Mesenchymal stem cell (in vitro differentiated cells and primary cell): Measurements from ENCODE around the gene TMCC3.
"Not testable (repeated sequence)": the region's sequence is repeated elsewhere in the genome, so short reads cannot be mapped to it uniquely, and the experiment has no call there.

ENCODE experiments used
- DNase-seq: peaks from one replicate; pipeline ENCODE4 v3.0.0-alpha.2; 2013
- H2AFZ ChIP-seq: one replicate; pipeline ENCODE4 v1.6.1; 2013; ENCODE audit warnings: low read depth, mild to moderate bottlenecking, control low read depth, inconsistent platforms, low read length, moderate library complexity
- H2AK5ac ChIP-seq: 2 replicates; pipeline ENCODE4 v1.6.1; 2013; ENCODE audit warnings: low read length, moderate library complexity, mild to moderate bottlenecking, inconsistent platforms; ENCODE audit not compliant: severe bottlenecking
- H2BK120ac ChIP-seq: one replicate; pipeline ENCODE4 v1.6.1; 2013; ENCODE audit warnings: low read depth, mild to moderate bottlenecking, inconsistent platforms, low read length, moderate library complexity
- H2BK12ac ChIP-seq, 2 experiments: one replicate each; pipeline ENCODE4 v1.6.1; 2013; ENCODE audit warnings: inconsistent platforms in 2 of 2, low read length in 2 of 2, mild to moderate bottlenecking in 2 of 2, moderate library complexity in 2 of 2, control low read depth in 1 of 2
- H2BK15ac ChIP-seq: one replicate; pipeline ENCODE4 v1.6.1; 2013; ENCODE audit warnings: mild to moderate bottlenecking, low read depth, inconsistent platforms; ENCODE audit not compliant: poor library complexity, severe bottlenecking
- H2BK5ac ChIP-seq: 2 replicates; pipeline ENCODE4 v1.6.1; 2013; ENCODE audit warnings: low read depth, mild to moderate bottlenecking, low read length, control low read depth, inconsistent platforms; ENCODE audit not compliant: poor library complexity, severe bottlenecking
- H3K14ac ChIP-seq, 2 experiments: one replicate each; pipeline ENCODE4 v1.6.1; 2013; ENCODE audit warnings: inconsistent platforms in 2 of 2, low read length in 2 of 2, control low read depth in 1 of 2, mild to moderate bottlenecking in 1 of 2, moderate library complexity in 1 of 2
- H3K18ac ChIP-seq, 2 experiments: one replicate each; pipeline ENCODE4 v1.6.1; 2013; ENCODE audit warnings: inconsistent platforms in 2 of 2, low read length in 2 of 2, control low read depth in 1 of 2, low read depth in 1 of 2, mild to moderate bottlenecking in 1 of 2
- H3K23ac ChIP-seq, 2 experiments: one replicate each; pipeline ENCODE4 v1.6.1; 2013; ENCODE audit warnings: inconsistent platforms in 2 of 2, low read length in 2 of 2, mild to moderate bottlenecking in 2 of 2, moderate library complexity in 2 of 2, control low read depth in 1 of 2
- H3K27ac ChIP-seq: 2 replicates; pipeline ENCODE4 v1.5.1; 2013; ENCODE audit warnings: mild to moderate bottlenecking, moderate library complexity, low read length, control low read depth, inconsistent platforms; ENCODE audit not compliant: poor library complexity, severe bottlenecking
- H3K27me3 ChIP-seq, 2 experiments: 2 replicates each; pipeline versions ENCODE4 v1.6.1 to v1.7.0; 2013; ENCODE audit warnings: low read length in 2 of 2, mild to moderate bottlenecking in 2 of 2, moderate library complexity in 2 of 2, control low read depth in 1 of 2, inconsistent platforms in 1 of 2; ENCODE audit not compliant: control insufficient read depth in 1 of 2, insufficient read depth in 1 of 2
- H3K36me3 ChIP-seq, 2 experiments: 2 replicates each; pipeline versions ENCODE4 v1.6.1 to v1.7.0; 2013; ENCODE audit warnings: low read length in 2 of 2, control low read depth in 1 of 2, inconsistent platforms in 1 of 2, low read depth in 1 of 2, mild to moderate bottlenecking in 1 of 2; ENCODE audit not compliant: insufficient read depth in 2 of 2, control insufficient read depth in 1 of 2
- H3K4ac ChIP-seq, 2 experiments: one replicate each; pipeline ENCODE4 v1.6.1; 2013; ENCODE audit warnings: inconsistent platforms in 2 of 2, low read length in 2 of 2, mild to moderate bottlenecking in 2 of 2, moderate library complexity in 2 of 2, control low read depth in 1 of 2, low read depth in 1 of 2
- H3K4me1 ChIP-seq: 2 replicates; pipeline ENCODE4 v1.6.1; 2013; ENCODE audit warnings: low read depth, low read length, control low read depth; ENCODE audit not compliant: control insufficient read depth, insufficient read depth
- H3K4me2 ChIP-seq: 2 replicates; pipeline ENCODE4 v1.6.1; 2013; ENCODE audit warnings: low read length, mild to moderate bottlenecking, inconsistent platforms; ENCODE audit not compliant: poor library complexity, severe bottlenecking
- H3K4me3 ChIP-seq, 2 experiments: 2 replicates each; pipeline versions ENCODE4 v1.5.1 to v1.7.0; 2013; ENCODE audit warnings: low read length in 2 of 2, mild to moderate bottlenecking in 2 of 2, control low read depth in 1 of 2, low read depth in 1 of 2; ENCODE audit not compliant: insufficient read depth in 1 of 2
- H3K79me1 ChIP-seq: replicated peaks from 2 replicates; pipeline ENCODE4 v1.6.1; 2013; ENCODE audit warnings: mild to moderate bottlenecking, control low read depth, low read length, inconsistent platforms; ENCODE audit not compliant: poor library complexity, severe bottlenecking
- H3K9ac ChIP-seq: 2 replicates; pipeline ENCODE4 v1.7.0; 2013; ENCODE audit warnings: mild to moderate bottlenecking, low read length, moderate library complexity
- H3K9me3 ChIP-seq: 2 replicates; pipeline ENCODE4 v1.7.0; 2013; ENCODE audit warnings: mild to moderate bottlenecking, low read length; ENCODE audit not compliant: control insufficient read depth
- H4K8ac ChIP-seq: one replicate; pipeline ENCODE4 v1.6.1; 2013; ENCODE audit warnings: inconsistent platforms, mild to moderate bottlenecking, low read length, moderate library complexity
- H4K91ac ChIP-seq: one replicate; pipeline ENCODE4 v1.6.1; 2013; ENCODE audit warnings: mild to moderate bottlenecking, low read length, inconsistent platforms
- WGBS: methylation state at CpG from one replicate; pipeline ENCODE4 v1.1.7; 2013; ENCODE audit warnings: mixed read lengths; 5-methylcytosine and 5-hydroxymethylcytosine counted together

The TMCC3 gene

DNA sequence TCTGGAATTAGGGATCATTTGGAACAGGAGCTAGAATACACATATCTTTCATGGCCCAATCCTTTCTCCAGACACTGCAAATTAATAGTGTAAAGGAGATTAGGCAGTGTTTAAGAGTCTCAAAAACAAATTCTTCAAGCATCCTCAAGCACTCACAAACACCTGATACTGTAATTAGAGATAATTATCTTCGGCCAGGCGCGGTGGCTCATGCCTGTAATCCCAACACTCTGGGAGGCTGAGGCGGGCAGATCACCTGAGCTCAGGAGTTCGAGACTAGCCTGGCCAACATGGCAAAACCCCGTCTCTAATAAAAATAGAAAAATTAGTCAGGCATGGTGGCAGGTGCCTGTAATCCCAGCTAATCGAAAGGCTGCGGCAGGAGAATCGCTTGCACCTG is 57.6 kb downstream of the TMCC3 start:
- H3K9me3 ChIP-seq, H3K23ac ChIP-seq, H3K27me3 ChIP-seq, H3K14ac ChIP-seq, DNase-seq, H4K91ac ChIP-seq, H2BK120ac ChIP-seq, H3K4me1 ChIP-seq, H2BK5ac ChIP-seq, H2AK5ac ChIP-seq, H3K4me3 ChIP-seq, H2BK15ac ChIP-seq, H3K36me3 ChIP-seq, H4K8ac ChIP-seq, H3K4me2 ChIP-seq, H3K9ac ChIP-seq, H2BK12ac ChIP-seq, H3K4ac ChIP-seq, H3K27ac ChIP-seq, H3K18ac ChIP-seq, H2AFZ ChIP-seq: not testable (repeated sequence)
- peaks cover 25% of the 10 kb centered on the region for H3K79me1 ChIP-seq
- WGBS = 90% methylated on average over 9 of the region's 9 CpGs

GRCh38 chr12:94592080-94592479 is 58.3 kb downstream of the TMCC3 start:
- Histone ChIP-seq H3K14ac (no peak overlapping the region), H3K4ac (no peak overlapping the region), H3K9ac (no peak overlapping the region), H2BK5ac (no peak overlapping the region), H2BK12ac (no peak overlapping the region), H3K79me1 (peaks cover 22% of the 10 kb centered on the region), H3K23ac (no peak overlapping the region), H3K36me3 (peaks cover 0 to 6% of the 10 kb centered on the region in 2 experiments), H2AFZ (no peak overlapping the region), H3K27me3 (no peaks in the 10 kb centered on the region), H3K4me3 (no peak overlapping the region), H3K4me1 (peaks cover 3% of the 10 kb centered on the region), H2AK5ac (no peak overlapping the region), H3K9me3 (no peaks in the 10 kb centered on the region), H3K4me2 (no peak overlapping the region), H2BK15ac (no peak overlapping the region), H3K18ac (no peak overlapping the region), H3K27ac (no peak overlapping the region), H4K8ac (no peak overlapping the region), H4K91ac (no peak overlapping the region), H2BK120ac (no peak overlapping the region)
- DNase-seq = no peak
- WGBS = 87% methylated on average over 5 of the region's 6 CpGs

DNA sequence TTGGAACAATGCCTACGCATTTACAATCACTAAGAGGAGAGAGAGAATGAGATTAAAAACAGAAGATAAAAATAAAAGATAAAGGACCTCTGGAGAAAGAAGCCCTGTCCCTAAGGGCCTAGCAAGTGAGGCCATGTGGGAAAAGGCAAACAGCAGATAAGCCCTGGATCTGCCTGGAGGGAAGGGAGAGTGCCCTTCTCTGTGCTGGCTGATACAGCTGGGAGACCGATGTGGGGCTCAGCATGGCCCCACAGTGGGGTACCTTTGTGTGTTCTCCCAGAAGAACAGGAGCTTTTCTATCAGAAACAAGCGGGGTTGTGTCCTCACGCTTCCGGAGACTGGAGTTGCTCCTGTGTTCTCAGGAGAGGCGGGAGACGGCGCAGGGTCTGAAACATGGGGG is 59.9 kb downstream of the TMCC3 start:
- no peak overlapping the region for H2BK15ac ChIP-seq
- no peak overlapping the region for H2BK5ac ChIP-seq
- H3K23ac ChIP-seq = no peak overlapping the region
- no peak for DNase-seq
- no peak overlapping the region for H3K14ac ChIP-seq
- no peaks in the 10 kb centered on the region for H3K9me3 ChIP-seq
- H3K36me3 ChIP-seq = peaks cover 0 to 6% of the 10 kb centered on the region in 2 experiments
- H2AFZ ChIP-seq = no peak overlapping the region
- peaks cover 5% of the 10 kb centered on the region for H3K4me1 ChIP-seq
- H3K27me3 ChIP-seq = no peaks in the 10 kb centered on the region
- H3K9ac ChIP-seq = no peak overlapping the region
- peak overlapping the region; percentile 57 for H2AK5ac ChIP-seq
- no peak overlapping the region for H4K8ac ChIP-seq
- 89% methylated on average over 8 of the region's 8 CpGs for whole genome bisulfite sequencing
- no peak overlapping the region for H3K4ac ChIP-seq
- no peak overlapping the region for H3K4me3 ChIP-seq
- H3K79me1 ChIP-seq = peaks cover 19% of the 10 kb centered on the region
- H3K4me2 ChIP-seq = no peak overlapping the region
- H2BK120ac ChIP-seq = no peak overlapping the region
- H4K91ac ChIP-seq = no peak overlapping the region
- H2BK12ac ChIP-seq = no peak overlapping the region
- H3K27ac ChIP-seq = no peak overlapping the region
- H3K18ac ChIP-seq = no peak overlapping the region

- no peak overlapping the region for H2BK15ac ChIP-seq
- no peak overlapping the region for H4K8ac ChIP-seq
- WGBS = 91% methylated on average over 4 of the region's 5 CpGs
- H3K18ac ChIP-seq = no peak overlapping the region
- H3K36me3 ChIP-seq = peaks cover 0 to 6% of the 10 kb centered on the region in 2 experiments
- H3K27ac ChIP-seq = no peak overlapping the region
- H2BK12ac ChIP-seq = no peak overlapping the region
- no peak overlapping the region for H3K14ac ChIP-seq
- H3K4me1 ChIP-seq = peaks cover 2% of the 10 kb centered on the region
- no peak overlapping the region for H2BK5ac ChIP-seq
- no peak overlapping the region for H3K23ac ChIP-seq
- H2AFZ ChIP-seq = no peak overlapping the region
- H3K79me1 ChIP-seq = peaks cover 19% of the 10 kb centered on the region
- H3K27me3 ChIP-seq = no peaks in the 10 kb centered on the region
- H2AK5ac ChIP-seq = no peak overlapping the region
- DNase-seq = no peak
- H2BK120ac ChIP-seq = no peak overlapping the region
- no peak overlapping the region for H3K4me2 ChIP-seq
- no peak overlapping the region for H3K4me3 ChIP-seq
- H3K4ac ChIP-seq = no peak overlapping the region
- H3K9me3 ChIP-seq = no peaks in the 10 kb centered on the region
- H4K91ac ChIP-seq = no peak overlapping the region
- no peak overlapping the region for H3K9ac ChIP-seq
Observed at GRCh38 chr12:94589591-94590001, 60.8 kb downstream of the TMCC3 start.
